ENCODE results near the gene RGPD8.

GRCh38 chr2:112472547-112473263, 39.3 kb upstream of the RGPD8 start:
- TF ChIP-seq, protein P1, sequence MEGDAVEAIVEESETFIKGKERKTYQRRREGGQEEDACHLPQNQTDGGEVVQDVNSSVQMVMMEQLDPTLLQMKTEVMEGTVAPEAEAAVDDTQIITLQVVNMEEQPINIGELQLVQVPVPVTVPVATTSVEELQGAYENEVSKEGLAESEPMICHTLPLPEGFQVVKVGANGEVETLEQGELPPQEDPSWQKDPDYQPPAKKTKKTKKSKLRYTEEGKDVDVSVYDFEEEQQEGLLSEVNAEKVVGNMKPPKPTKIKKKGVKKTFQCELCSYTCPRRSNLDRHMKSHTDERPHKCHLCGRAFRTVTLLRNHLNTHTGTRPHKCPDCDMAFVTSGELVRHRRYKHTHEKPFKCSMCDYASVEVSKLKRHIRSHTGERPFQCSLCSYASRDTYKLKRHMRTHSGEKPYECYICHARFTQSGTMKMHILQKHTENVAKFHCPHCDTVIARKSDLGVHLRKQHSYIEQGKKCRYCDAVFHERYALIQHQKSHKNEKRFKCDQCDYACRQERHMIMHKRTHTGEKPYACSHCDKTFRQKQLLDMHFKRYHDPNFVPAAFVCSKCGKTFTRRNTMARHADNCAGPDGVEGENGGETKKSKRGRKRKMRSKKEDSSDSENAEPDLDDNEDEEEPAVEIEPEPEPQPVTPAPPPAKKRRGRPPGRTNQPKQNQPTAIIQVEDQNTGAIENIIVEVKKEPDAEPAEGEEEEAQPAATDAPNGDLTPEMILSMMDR (IDR thresholded peaks at IDR 0.05; ENCODE audit: low read depth, low read length, missing input control), result no peak
- TF ChIP-seq RAD21 (IDR thresholded peaks at IDR 0.05) (no peak), RXRA (IDR thresholded peaks at IDR 0.05) (no peak), YY1 (IDR thresholded peaks at IDR 0.05) (no peak), GABPA (IDR thresholded peaks at IDR 0.05 in 1 of 2, conservative IDR thresholded peaks at IDR 0.05 in 1 of 2) (no peak), TAF1 (conservative IDR thresholded peaks at IDR 0.05) (no peak), SP1 (IDR thresholded peaks at IDR 0.05) (no peak), MAX (IDR thresholded peaks at IDR 0.05) (no peak)
- TF ChIP-seq, protein P2, sequence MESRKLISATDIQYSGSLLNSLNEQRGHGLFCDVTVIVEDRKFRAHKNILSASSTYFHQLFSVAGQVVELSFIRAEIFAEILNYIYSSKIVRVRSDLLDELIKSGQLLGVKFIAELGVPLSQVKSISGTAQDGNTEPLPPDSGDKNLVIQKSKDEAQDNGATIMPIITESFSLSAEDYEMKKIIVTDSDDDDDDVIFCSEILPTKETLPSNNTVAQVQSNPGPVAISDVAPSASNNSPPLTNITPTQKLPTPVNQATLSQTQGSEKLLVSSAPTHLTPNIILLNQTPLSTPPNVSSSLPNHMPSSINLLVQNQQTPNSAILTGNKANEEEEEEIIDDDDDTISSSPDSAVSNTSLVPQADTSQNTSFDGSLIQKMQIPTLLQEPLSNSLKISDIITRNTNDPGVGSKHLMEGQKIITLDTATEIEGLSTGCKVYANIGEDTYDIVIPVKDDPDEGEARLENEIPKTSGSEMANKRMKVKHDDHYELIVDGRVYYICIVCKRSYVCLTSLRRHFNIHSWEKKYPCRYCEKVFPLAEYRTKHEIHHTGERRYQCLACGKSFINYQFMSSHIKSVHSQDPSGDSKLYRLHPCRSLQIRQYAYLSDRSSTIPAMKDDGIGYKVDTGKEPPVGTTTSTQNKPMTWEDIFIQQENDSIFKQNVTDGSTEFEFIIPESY (IDR thresholded peaks at IDR 0.05), result no peak
- TF ChIP-seq, protein P3, sequence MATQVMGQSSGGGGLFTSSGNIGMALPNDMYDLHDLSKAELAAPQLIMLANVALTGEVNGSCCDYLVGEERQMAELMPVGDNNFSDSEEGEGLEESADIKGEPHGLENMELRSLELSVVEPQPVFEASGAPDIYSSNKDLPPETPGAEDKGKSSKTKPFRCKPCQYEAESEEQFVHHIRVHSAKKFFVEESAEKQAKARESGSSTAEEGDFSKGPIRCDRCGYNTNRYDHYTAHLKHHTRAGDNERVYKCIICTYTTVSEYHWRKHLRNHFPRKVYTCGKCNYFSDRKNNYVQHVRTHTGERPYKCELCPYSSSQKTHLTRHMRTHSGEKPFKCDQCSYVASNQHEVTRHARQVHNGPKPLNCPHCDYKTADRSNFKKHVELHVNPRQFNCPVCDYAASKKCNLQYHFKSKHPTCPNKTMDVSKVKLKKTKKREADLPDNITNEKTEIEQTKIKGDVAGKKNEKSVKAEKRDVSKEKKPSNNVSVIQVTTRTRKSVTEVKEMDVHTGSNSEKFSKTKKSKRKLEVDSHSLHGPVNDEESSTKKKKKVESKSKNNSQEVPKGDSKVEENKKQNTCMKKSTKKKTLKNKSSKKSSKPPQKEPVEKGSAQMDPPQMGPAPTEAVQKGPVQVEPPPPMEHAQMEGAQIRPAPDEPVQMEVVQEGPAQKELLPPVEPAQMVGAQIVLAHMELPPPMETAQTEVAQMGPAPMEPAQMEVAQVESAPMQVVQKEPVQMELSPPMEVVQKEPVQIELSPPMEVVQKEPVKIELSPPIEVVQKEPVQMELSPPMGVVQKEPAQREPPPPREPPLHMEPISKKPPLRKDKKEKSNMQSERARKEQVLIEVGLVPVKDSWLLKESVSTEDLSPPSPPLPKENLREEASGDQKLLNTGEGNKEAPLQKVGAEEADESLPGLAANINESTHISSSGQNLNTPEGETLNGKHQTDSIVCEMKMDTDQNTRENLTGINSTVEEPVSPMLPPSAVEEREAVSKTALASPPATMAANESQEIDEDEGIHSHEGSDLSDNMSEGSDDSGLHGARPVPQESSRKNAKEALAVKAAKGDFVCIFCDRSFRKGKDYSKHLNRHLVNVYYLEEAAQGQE (IDR thresholded peaks at IDR 0.05), result no peak
- TF ChIP-seq, protein P4, sequence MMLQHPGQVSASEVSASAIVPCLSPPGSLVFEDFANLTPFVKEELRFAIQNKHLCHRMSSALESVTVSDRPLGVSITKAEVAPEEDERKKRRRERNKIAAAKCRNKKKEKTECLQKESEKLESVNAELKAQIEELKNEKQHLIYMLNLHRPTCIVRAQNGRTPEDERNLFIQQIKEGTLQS (IDR thresholded peaks at IDR 0.05), result no peak

Data from liver (tissue), 3 donors.